ENCODE data around the gene FCRLB. TPM values are rescaled to one million over a fixed set of nuclear protein-coding genes. Genes with fewer than 3 reads are reported as not detected.
"Not testable (repeated sequence)": the region's sequence is repeated elsewhere in the genome, so short reads cannot be mapped to it uniquely, and the experiment has no call there.

FCRLB gene
- total and polyA plus RNA-seq, 2 experiments from 2014 or later = 1.7 to 2.9 TPM

DNA sequence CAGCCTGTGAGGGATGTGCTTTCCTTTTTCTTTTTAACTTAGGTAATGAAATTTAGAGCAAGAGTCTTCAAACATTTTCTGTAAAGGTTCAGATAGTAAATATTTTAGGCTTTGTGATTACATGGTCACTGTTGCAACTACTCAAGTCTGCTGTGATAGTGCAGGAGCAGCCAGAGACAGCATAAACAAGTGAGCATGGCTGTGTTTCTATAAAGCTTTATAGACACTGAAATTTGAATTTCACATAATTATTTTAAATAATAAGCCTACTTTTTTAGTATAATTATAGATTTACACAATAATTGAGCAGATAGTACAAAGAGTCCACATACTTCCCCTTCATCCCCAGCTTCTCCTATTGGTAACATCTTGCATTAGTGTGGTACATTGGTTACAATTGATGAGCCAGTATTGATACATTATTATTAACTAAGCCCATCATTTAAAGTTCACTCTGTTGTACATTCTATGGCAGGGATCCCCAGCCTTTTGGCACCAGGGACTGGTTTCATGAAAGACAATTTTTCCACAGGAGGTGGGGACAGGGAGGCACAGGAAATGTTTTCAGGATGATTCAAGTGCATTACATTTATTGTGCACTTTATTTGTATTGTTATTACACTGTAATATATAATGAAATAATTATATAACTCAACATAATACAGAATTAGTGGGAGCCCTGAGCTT lies 47.8 kb downstream of the FCRLB start:
- H3K4me3 ChIP-seq = no peak overlapping the region
- H3K4me1 ChIP-seq (ENCODE audit: low read depth) = peaks cover 6% of the 10 kb centered on the region
- H3K27me3 ChIP-seq = no peaks in the 10 kb centered on the region
- DNase-seq (ENCODE audit: low read depth in 1 of 2, low spot score in 1 of 2) = no peak
- no peaks in the 10 kb centered on the region for H3K36me3 ChIP-seq
- TF ChIP-seq, protein P1, sequence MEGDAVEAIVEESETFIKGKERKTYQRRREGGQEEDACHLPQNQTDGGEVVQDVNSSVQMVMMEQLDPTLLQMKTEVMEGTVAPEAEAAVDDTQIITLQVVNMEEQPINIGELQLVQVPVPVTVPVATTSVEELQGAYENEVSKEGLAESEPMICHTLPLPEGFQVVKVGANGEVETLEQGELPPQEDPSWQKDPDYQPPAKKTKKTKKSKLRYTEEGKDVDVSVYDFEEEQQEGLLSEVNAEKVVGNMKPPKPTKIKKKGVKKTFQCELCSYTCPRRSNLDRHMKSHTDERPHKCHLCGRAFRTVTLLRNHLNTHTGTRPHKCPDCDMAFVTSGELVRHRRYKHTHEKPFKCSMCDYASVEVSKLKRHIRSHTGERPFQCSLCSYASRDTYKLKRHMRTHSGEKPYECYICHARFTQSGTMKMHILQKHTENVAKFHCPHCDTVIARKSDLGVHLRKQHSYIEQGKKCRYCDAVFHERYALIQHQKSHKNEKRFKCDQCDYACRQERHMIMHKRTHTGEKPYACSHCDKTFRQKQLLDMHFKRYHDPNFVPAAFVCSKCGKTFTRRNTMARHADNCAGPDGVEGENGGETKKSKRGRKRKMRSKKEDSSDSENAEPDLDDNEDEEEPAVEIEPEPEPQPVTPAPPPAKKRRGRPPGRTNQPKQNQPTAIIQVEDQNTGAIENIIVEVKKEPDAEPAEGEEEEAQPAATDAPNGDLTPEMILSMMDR (IDR thresholded peaks at IDR 0.05; ENCODE audit: low read depth, low read length) = no peak
- H3K27ac ChIP-seq = no peak overlapping the region
- H3K9me3 ChIP-seq (ENCODE audit: low read depth) = no peaks in the 10 kb centered on the region

DNA sequence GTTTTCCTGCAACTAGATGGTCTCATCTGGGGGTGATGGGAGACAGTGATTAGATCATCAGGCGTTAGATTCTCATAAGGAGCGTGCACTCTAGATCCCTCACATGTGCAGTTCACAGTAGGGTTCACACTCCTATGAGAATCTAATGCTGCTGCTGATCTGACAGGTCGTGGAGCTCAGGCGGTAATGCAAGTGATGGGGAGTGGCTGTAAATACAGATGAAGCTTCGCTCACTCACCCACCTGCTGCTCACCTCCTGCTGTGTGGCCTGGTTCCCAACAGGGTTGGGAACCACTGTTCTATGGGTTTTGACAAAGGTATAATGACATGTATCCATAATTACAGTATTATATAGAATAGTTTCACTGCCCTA lies 48.3 kb downstream of the FCRLB start:
- H3K27me3 ChIP-seq; DNase-seq (ENCODE audit: low read depth in 1 of 2, low spot score in 1 of 2); H3K9me3 ChIP-seq (ENCODE audit: low read depth); H3K36me3 ChIP-seq; H3K4me1 ChIP-seq (ENCODE audit: low read depth); H3K4me3 ChIP-seq; H3K27ac ChIP-seq: not testable (repeated sequence)

DNA sequence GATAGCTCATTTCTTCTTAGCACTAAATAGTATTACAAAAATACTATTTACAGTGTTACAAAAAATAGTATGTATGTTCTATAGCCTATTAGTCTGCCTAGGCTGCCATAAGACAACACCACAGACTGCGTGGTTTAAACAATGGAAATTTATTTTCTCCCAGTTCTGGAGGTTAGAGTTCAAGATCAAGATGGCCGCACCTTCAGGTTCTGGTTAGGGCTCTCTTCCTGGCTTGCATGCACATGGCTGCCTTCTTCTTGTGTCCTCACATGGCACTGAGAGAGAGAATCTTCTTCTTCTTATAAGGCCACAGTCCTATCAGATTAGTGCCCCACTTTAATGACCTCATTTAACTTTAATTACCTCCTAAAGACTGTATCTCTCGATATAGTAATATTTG lies 48.9 kb downstream of the FCRLB start:
- Histone ChIP-seq H3K36me3 (no peaks in the 10 kb centered on the region), H3K4me1 (ENCODE audit: low read depth) (peaks cover 6% of the 10 kb centered on the region), H3K4me3 (no peak overlapping the region), H3K27ac (no peak overlapping the region), H3K27me3 (no peaks in the 10 kb centered on the region), H3K9me3 (ENCODE audit: low read depth) (no peaks in the 10 kb centered on the region)
- TF ChIP-seq, protein P1 (IDR thresholded peaks at IDR 0.05; ENCODE audit: low read depth, low read length) = no peak
- DNase-seq (ENCODE audit: low read depth in 1 of 2, low spot score in 1 of 2) = no peak

DNA sequence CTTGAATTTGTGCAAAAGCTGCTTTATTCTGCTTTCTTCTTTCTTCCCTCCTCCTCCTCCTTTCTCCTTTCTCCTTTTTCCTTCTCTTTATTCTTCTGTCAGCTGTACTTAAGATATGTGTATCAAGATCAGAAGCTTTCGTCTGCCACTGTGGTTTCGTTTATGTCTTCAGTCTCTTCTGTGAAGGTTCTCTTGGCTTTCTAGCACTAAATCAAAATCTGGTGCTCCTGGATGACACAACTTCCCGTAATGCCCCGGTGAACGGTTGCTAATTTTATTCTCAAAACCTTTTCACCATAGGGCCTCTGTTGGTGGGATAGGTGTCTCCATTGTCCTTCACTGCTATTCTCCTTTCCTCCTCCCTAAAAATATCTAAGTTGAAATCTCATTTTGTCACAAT lies 49.8 kb downstream of the FCRLB start:
- Histone ChIP-seq H3K4me1 (ENCODE audit: low read depth) (peaks cover 6% of the 10 kb centered on the region), H3K4me3 (no peak overlapping the region), H3K27ac (no peak overlapping the region), H3K9me3 (ENCODE audit: low read depth) (no peaks in the 10 kb centered on the region), H3K27me3 (no peaks in the 10 kb centered on the region), H3K36me3 (no peaks in the 10 kb centered on the region)
- DNase-seq (ENCODE audit: low read depth in 1 of 2, low spot score in 1 of 2) = no peak
- TF ChIP-seq, protein P1 (IDR thresholded peaks at IDR 0.05; ENCODE audit: low read depth, low read length) = no peak

DNA sequence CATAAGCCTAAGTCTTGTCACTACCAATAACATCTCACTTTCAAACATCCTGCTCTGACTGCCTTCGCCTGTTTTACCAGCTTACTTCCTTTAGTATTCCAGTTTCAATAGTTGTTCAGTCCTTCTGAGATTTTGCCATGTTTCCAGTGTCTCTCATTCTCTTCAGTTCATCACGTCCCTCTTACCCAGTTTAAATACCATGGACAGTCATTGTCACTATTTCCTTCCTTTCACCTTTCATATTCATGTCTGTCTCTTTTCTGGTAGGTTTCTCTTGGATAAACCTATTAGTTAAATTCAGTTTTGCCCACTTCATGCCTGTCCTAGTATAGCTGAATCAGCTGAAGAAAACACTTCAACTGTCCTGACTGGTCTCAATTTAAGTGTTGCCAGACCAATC lies 50.6 kb downstream of the FCRLB start:
- Histone ChIP-seq H3K9me3 (ENCODE audit: low read depth) (no peaks in the 10 kb centered on the region), H3K4me3 (no peak overlapping the region), H3K4me1 (ENCODE audit: low read depth) (peaks cover 5% of the 10 kb centered on the region), H3K36me3 (no peaks in the 10 kb centered on the region), H3K27ac (no peak overlapping the region), H3K27me3 (no peaks in the 10 kb centered on the region)
- TF ChIP-seq, protein P1 (IDR thresholded peaks at IDR 0.05; ENCODE audit: low read depth, low read length) = no peak
- DNase-seq (ENCODE audit: low read depth in 1 of 2, low spot score in 1 of 2) = no peak

DNA sequence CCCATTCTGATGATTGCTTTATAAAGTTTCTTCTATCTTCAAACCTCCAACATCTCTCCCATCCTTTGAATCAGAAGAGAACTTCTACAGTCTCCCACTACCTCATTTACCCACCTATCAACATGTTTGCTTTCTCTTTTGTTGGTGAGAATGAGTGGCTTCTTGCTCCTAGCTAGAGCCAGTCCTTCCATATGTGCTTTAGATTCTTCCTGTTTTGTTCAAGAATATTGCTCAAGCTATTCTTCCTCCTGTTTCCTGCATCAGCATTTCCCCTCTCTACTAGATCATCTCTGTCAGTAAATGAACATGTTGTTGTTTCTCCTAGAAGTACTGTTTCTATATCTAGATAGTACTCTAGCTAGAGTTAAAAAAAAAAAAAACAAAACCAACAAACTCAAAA lies 51.1 kb downstream of the FCRLB start:
- TF ChIP-seq, protein P1 (IDR thresholded peaks at IDR 0.05; ENCODE audit: low read depth, low read length) = no peak
- Histone ChIP-seq H3K9me3 (ENCODE audit: low read depth) (no peaks in the 10 kb centered on the region), H3K36me3 (no peaks in the 10 kb centered on the region), H3K27me3 (no peaks in the 10 kb centered on the region), H3K27ac (no peak overlapping the region), H3K4me3 (no peak overlapping the region), H3K4me1 (ENCODE audit: low read depth) (peaks cover under 1% of the 10 kb centered on the region)
- peak in 1 of 2 donors; percentile 50 for DNase-seq (ENCODE audit: low read depth in 1 of 2, low spot score in 1 of 2)
